ENCODE results near the gene IGHMBP2.

The IGHMBP2 gene

DNA sequence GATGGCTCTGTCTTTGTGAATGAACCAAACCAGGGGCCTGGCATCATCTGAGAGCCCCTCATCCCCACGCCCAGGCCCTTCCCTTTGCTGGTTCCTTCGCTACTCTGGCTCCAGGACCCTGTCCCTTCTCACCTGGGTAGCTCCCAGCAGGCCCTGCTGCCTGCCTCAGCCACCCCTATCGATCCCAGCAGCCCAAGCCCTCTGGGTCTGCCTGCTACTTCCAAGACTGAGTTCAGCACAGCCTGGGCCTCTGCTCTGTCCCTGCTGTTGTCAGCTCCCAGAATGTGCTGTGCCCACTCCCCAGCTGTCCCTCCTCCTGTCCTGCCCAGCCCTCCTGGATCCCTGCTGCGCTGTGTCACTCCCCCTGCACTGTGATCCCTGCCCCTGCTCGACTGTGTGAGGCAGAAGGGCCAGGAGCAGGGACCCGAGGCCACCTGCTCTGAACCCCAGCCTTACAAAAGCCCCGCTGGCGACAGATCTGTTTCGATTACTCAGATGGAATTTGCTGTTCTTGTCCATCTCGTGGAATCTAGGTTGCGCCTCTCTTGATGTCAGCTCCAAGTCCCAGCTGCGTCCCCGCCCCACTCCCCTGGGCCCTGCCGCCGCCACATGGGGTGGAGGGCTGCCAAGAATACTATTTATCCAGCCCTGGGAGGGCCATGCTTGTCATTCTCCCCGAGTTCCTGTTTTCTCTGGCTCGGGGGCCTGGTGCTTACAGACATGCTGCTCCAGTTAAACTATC, 13.0 kb upstream of the IGHMBP2 start:
- peak; percentile 10 for DNase-seq

DNA sequence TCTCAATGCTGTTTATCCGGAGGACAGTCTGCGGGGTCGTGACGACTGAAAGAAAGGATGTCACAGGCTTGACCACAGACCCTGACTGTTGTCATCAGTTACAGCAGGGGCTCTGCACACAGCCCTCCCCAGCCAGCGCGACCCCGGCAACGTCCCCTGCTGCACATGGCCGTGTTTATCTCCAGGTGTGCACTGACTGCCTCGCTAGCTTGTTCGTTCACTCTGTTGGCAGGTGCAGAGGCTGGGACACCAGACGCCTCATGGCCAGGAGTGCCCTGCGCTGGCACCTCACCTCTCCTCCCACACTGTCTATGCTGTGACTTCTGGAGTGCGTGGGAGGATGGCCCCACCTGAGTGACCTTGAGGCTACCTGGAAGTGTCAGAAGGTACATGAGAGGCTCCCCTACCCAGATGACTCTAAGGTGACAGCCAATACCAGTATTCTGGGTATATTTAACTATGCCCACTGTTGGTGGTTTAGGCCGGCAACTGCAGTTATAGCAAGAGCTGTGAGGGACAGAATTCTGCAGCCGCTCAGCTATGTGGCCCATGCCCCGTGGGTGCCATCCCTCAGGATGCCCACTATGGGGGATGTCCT, 12.2 kb upstream of the IGHMBP2 start:
- no peak for DNase-seq

DNA sequence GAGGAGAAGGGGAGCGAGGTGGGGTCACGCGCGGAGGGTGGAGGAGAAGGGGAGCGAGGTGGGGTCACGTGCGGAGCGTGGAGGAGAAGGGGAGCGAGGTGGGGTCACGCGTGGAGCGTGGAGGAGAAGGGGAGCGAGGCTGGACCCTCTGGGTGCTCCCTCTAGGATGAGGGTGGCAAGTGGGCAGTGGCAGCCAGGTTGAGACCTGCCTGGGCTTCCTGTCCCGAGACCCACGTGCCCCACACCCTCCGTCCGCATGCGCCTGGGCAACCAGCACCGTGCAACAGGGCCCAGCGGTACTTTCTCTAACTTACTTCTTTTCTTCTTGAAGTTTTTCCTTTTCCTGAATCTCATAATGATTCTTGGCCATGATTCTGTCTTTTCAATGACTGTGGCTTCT, 11.1 kb upstream of the IGHMBP2 start:
- DNase-seq, result no peak

DNA sequence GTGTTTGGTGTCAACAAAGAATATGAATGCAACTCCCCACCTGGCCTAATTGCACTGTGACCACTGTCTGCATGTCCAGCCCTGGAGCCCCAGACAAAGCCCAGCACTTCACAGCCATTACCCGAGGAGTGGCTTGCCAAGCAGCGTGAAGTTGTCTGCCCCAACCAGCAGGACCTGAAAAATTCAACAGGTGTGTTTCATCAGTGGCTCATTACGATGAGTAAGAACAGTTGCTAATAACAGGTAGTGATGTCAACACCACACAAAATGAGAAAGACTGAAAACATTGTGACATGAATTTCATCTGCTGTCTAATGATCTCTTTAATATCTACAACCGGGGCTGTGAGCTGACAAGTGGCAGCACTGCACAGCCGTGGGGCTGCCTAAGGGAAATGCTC, 10.4 kb upstream of the IGHMBP2 start:
- no peak for DNase-seq

DNA sequence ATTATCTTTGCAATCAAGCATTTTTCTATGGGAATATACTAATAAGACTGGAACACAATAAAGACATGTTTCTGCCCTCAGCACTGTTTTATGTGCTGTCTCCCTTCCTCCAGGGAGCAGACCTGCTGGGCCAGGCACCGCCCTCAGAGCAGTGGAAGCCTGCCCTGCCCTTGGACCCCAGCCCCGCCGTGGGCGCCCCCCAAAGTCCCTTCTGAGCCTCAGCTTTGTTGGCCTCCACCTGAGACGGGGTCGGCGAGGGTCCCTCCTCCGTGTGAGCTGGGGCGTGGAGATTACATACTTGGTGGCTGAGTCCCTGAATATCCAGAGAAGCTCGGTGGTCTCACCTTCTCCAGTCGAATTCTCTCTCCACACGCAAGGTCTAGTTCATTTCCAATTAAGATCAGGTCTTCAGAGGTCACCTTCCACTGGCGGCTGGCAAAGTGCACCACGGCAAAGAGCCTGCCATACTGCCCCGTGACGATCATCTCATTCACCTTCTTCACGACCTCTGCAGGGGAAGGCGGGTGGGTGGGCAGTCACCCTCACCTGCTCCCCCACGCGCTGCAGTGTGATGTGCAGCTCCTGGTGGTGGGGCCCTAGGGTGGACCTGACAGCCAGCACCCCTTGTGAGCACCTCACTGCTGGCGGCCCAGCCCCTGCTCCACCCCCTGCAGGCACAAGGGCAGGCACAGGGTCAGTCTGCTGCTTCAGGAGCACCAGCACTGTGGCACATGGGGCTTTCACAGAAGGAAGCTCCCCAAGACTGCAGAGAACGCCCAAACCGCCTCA, 7.3 kb upstream of the IGHMBP2 start:
- DNase-seq, result no peak

DNA sequence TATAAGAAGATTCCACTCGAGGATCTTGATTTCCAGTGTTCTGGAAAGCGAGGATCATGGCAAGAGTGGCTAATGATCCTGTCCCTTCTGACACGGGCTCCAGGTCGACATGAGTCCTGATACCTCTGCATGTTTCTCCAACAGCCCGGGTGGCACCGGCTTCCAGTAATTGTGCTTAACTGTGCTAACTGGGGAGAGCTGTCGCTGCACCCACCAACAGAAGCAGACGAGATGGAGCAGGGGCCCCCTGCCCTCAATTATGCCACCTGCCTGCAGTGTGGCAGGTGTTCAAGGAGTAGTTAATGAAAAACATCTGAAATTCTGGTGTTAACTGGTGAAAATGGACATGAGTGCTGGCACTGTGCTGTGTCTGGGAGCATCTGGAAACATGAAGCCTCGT, 6.2 kb upstream of the IGHMBP2 start:
- no peak for DNase-seq

DNA sequence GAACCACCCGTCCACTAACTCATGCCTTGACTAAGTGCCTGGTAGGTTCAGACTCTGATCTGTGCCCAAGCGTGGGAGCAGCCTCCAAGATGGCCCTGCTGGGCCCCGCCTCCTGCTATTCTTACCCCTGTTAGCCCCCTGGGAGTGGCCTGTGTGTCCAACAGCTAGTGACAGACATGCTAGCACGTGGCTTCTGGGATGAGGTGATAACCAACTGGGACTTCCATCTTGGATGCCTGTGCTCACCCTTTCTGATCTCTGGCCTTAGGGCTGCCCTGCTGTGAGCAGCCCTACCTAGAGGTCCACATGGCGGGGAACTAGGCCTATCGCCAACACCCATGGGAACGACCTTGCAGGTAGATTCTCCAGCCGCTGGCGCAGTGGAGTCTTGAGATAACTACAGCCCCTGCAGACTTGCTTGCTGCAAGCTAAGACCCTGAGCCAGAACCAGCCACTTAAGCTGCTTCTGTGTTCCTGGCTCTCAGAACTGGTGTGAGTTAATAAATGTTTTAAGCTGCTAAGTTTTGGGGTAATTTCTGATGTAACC, 2.8 kb upstream of the IGHMBP2 start:
- no peak for DNase-seq

DNA sequence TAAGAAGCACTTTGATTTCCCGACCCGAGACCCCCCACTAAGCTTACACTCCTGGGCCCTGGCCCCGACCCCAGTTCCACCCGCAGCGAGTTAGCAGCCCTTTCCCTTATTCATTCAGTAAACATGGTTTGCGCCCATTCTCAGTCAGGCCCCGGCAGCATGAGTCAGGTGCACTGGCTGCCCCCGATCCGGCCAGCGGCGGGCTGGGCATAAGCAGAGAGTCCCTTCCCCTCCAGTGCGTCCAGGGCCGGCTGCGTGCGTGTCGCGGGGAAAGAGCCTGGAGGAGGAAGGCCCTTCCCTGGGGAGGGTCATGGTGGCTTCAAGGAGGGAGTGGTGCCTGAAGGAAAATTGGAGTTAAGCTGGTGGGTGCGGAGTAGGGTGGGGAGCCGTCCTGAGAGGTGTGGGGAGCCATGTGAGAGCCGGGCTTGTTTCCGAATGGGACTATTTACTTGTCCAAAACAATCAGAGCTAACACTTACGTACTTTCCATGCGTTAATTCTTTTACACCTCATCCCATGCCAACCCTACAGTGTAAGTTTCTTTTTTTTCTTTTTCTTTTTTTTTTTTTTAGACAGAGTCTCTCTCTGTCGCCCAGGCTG, 657 bp downstream of the IGHMBP2 start:
- DNase-seq, result no peak

DNA sequence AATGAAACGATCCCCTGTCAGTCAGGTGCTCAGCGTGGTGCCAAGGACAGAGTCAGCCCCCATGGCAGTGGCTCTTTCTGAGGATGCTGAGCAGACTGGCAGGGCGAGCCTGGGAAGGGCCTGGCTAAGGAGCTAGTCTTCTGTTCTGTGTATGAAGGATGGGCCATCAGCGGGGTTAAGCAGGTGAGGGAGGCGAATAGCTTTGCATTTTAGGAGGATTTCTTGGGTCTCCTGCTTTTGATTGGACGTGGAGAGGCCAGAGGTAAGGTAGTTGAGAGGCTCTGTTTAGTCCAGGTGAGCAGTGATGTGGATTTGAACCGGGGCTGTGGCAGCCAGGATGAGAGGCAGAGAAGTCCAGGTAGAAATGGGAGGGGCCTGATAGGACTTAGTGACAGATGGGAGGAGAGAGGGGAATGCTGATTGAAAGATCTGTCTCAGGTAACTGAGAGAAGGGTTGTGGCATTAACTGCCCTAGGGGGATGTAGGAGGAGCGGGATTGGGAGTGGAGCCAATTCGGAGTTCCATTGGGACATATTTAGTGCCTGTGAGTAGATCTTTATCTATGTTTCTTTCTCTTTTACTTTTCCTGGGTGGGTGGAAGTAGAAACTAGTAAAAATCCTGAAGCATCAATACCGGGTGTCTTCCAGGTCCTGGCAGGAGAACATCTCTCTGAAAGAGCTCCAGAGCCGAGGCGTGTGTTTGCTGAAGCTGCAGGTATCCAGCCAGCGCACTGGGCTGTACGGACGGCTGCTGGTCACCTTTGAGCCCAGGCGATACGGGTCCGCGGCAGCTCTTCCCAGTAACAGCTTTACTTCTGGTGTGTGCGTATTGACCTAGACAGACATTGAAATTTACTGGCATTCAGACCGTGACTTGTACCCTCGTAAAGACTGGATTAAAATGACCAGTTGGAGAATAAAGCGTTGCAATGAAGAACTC, 2.0 kb downstream of the IGHMBP2 start:
- DNase-seq, result no peak

DNA sequence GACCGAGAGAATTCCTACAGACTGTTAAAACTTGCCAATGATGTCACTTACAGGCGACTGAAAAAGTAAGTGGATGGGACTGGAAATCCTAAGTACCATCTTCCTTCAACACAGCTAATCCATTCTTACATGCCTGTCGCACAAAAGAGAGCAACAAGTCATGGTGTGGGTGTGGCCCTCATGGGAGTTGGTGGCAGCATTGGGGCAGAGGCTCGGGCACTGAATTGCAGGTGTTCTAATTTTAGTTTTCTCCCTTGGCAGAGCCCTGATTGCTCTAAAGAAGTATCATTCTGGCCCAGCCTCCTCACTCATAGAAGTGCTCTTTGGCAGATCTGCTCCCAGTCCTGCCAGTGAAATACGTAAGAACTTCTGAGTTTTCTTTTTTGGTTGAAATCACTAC, 4.6 kb downstream of the IGHMBP2 start:
- DNase-seq, result no peak

DNA sequence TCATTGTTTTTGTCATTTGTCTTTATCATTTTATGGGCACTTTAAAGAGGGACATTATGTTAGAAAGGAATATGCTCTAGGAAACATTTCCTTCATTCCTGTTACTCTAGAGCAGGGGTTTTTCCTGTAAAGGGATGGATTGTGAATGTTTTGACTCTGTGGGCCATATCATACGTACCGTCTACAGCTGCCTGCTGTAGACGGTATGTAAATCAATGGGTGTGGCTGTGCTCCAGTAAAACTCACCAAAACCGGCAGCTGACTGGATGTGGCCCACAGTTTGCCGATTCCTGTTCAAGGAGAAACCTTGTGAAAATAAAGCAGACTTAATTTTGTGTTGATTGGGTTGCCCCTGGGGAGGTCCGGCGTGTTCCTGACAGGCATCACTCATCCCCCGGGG, 7.3 kb downstream of the IGHMBP2 start:
- no peak for DNase-seq

DNA sequence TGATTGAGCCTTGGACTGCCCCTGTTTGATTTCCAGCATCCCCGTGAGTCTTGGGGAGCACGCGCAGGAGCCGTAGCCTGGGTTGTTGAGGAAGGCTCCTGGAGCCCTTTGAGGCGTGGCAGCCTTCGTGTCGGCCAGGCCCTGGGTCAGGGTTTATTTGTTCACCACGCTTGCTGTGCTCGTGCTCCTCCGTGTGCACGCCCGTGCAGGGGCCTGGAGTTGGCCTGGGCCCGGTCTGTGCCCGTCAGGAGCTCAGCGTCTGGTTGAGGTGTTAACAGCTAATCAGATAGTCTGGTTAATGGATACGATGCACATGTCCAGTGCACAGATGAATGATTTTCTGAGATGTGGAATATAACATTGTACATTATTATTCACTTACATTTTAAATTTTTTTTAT, 8.0 kb downstream of the IGHMBP2 start:
- DNase-seq, result no peak

DNA sequence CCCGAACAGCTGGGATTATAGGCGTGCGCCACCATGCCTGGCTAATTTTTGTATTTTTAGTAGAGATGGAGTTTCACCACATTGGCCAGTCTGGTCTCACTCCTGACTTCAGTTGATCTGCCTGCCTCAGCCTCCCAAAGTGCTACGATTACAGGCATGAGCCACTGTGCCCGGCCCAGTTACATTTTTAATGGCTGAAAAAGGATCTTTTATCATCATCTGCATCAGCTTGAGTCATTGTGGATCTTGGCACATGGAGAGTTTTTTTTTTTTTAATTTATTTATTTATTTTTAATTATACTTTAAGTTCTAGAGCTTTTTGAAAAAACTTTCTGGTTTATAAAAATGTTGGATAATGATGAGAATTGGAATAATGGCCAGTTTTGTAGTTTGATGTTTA, 8.6 kb downstream of the IGHMBP2 start:
- DNase-seq, result no peak

DNA sequence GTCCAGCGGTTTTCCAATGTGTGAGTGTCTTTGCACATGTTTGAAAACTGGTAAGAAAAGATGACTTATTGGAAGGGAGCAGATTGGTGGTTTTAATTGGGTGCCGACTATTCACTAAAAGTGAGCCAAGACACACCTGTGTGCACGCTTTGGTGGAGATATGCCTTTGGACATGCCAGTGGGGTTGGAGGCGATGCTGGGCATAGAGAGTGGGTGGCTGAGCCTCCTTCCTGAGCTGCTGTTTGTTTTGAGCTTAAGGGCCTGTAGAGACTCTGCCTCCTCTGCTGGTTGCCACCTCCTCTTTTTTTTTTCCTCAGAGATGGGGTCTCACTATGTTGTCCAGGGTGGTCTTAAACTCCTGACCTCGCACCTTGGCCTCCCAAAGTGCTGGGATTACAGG, 9.5 kb downstream of the IGHMBP2 start:
- DNase-seq, result no peak

DNA sequence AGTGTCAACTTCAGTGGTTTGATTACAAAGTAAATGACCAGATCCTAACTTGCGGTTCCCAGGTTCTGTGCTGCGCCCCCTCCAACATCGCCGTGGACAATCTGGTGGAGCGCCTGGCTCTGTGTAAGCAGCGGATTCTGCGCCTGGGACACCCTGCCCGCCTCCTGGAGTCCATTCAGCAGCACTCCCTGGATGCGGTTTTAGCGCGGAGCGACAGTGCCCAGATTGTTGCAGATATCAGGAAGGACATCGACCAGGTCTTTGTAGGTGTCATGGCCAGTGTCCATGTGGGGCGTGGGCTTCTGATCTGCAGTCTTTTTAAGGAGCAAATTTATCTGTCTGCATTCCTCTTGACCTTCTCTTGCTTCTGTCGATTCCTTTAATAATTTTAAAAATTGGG, 11.1 kb downstream of the IGHMBP2 start:
- DNase-seq, result no peak

DNA sequence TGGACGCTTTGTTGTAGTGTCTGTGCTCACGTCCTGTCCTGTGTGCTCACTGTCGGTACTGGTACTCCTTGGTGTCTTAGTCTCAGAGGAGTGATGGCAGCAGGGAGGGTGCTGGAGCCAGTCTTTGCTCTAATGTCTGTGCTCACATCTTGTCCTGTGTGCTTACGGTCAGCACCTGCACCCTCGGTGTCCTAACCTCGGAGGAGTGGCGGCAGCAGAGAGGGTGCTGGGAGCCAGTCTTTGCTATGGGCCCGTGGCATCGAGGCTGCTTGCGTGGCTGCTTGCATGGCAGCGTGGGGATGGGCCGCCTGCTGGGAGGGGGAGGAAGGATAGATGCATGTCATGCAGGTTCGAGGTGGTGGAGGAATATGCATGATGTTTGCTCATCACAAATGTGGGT, 12.7 kb downstream of the IGHMBP2 start:
- no peak for DNase-seq

DNA sequence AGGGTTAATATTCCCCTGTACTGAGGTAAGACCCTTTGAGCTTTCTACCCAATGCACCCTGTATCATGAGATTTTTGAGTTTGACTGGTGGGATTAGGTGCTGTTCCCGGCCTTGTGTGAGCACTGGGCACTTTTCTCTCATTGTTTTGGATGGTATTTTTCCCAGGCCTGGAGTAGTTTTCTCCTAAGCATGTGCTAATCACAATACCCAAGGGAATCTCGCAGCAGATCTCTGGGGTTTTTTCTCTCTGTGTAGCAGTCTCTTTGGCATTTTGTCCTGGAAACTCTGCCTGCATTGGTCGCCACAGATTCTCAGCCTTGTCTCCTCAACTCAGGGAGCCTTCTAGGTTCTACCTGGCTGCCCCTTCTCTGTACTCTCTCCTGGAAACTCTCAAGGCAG, 19.9 kb downstream of the IGHMBP2 start:
- DNase-seq, result no peak

DNA sequence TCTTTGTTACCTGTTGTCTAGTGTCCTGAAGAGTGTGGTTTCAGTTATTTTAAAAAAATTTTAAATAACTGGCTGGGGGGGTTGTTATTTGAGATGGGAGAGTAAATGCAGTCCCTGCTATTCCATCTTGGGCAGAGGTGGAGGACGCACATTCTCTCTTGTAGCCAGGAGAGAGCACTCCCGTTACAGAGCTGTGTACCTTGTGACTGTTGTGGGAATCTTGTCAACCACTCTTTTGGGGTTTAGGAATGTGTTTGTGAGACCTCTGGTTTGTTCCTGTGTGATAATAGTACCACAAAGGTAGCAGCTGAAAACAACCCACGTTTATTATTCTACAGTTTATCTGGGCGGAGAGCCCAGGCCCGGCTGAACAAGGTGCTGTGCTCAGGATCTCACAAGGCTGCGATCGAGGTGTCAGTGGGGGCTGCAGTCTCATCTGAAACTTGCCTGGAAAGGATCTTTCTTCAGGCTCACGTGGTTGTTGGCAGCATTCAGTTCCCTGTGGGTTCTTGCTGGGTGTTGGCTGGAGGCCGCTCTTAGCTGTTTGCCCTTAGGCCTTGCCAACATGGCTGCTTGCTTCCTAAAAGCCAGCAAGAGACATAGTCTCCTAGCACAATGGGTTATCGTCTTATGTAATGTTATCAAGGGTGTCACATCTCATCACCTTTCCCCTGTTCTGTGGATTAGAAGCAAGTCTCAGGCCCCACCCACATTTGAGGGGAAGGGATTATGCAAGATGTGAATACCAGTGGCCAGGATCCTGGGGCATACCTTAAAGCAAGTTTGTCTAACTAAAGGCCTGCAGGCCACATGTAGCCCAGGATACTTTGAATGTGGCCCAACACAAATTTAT, 20.6 kb downstream of the IGHMBP2 start:
- no peak for DNase-seq

DNA sequence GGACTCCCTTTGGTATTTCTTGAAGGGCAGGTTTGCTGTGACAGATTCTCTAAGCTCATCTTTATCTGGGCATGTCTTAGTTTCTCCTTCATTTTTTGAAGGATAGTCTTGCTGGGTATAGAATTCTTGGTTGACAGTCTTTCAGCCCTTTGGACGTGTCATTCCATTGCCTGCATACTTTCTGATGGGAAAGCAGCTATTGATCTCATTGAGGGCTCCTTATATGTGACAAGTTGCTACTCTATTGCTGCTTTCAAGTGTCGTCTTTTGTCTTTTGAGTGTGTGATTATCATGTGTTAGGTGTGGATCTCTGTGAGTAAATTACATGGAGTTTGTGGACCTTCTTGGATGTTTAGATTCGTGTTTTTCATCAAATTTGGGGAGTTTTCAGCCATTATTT, 21.9 kb downstream of the IGHMBP2 start:
- DNase-seq, result no peak

DNA sequence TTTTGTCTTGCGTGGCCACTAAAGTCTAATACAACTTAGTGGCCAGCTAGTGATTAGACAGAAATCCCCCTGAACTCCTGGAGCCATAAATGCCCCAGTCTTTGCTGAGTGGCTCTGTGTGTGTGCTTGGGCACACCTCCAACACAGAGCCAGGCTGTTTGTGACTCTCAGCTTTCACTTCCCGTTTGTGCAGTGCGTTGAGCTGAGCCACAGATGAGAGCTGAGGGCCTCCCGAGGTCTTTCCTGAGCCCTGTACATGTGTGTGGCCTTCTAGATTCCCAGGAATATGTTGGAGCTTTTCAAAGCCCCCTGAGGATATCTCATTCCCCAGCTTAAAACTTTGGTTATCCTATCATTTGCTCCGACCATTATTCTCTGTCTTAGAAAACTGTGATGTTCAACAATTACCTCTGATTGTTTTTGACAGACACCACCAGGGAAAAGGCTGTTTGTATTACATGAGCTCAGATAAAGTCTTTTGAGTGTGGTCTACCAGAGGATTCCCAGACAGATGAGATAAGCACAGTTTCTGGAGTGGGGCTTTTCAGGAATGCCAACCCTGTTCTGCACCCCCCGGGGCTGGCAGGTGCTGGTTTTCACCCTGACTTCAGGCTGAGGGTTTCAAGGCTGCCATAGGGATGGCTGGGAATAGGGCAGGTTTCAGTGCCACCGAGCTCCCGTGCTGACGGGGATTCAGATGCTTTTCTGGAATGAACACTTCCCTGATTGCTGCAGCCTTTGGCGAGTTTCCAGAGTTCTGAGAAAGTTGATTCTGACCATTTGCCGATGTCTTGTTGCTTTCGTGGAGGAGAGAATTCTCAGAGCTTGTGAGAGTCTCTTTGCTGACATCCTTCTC, 23.8 kb downstream of the IGHMBP2 start:
- no peak for DNase-seq

Data from NCI-H2107 (cell line).